Endodermal cell (in vitro differentiated cells): ENCODE data around the gene THSD7B. TPM values are rescaled to one million over a fixed set of nuclear protein-coding genes. Genes with fewer than 3 reads are reported as not detected.

Experiments used
- DNase-seq: peaks from one replicate; pipeline ENCODE4 v3.0.0-alpha.2; 2017
- H3K27ac ChIP-seq: 2 replicates; pipeline ENCODE4 v1.5.1; 2013; ENCODE audit warnings: mild to moderate bottlenecking, low read depth, low read length, moderate library complexity
- H3K27me3 ChIP-seq: 2 replicates; pipeline ENCODE4 v1.6.1; 2013; ENCODE audit warnings: mild to moderate bottlenecking, low read length, moderate library complexity; ENCODE audit not compliant: insufficient read depth, control insufficient read depth, poor library complexity, severe bottlenecking
- H3K36me3 ChIP-seq: 2 replicates; pipeline ENCODE4 v1.7.0; 2013; ENCODE audit warnings: mild to moderate bottlenecking, low read length, moderate library complexity; ENCODE audit not compliant: control insufficient read depth, insufficient read depth
- H3K4me1 ChIP-seq: one replicate; pipeline ENCODE4 v1.7.0; 2013; ENCODE audit warnings: low read length; ENCODE audit not compliant: control insufficient read depth, insufficient read depth
- H3K4me3 ChIP-seq: 2 replicates; pipeline ENCODE4 v1.5.1; 2013; ENCODE audit warnings: mild to moderate bottlenecking, low read length, moderate library complexity
- H3K9ac ChIP-seq: 2 replicates; pipeline ENCODE4 v1.6.1; 2013; ENCODE audit warnings: mild to moderate bottlenecking, low read length, moderate library complexity; ENCODE audit not compliant: poor library complexity, severe bottlenecking; ENCODE audit errors: extremely low read depth
- H3K9me3 ChIP-seq: 2 replicates; pipeline ENCODE4 v1.6.1; 2013; ENCODE audit warnings: mild to moderate bottlenecking, low read length, moderate library complexity; ENCODE audit not compliant: control insufficient read depth
- H3K27ac Mint-ChIP-seq: 2 replicates; pipeline ENCODE4 v1.8.0; 2020; ENCODE audit warnings: mixed read lengths
- H3K27me3 Mint-ChIP-seq: 2 replicates; pipeline ENCODE4 v1.8.0; 2021; ENCODE audit warnings: mild to moderate bottlenecking, mixed read lengths; ENCODE audit not compliant: insufficient read depth
- H3K36me3 Mint-ChIP-seq: 2 replicates; pipeline ENCODE4 v1.8.0; 2020; ENCODE audit warnings: low read depth, mixed read lengths
- H3K4me1 Mint-ChIP-seq: 2 replicates; pipeline ENCODE4 v1.8.0; 2020; ENCODE audit warnings: mixed read lengths
- H3K4me3 Mint-ChIP-seq: 2 replicates; pipeline ENCODE4 v1.8.0; 2020; ENCODE audit warnings: mild to moderate bottlenecking, moderate library complexity, mixed read lengths
- H3K9me3 Mint-ChIP-seq: 2 replicates; pipeline ENCODE4 v1.8.0; 2020; ENCODE audit warnings: mild to moderate bottlenecking, mixed read lengths
- WGBS, 2 experiments: methylation state at CpG; one replicate each; pipeline versions ENCODE4 v1.1.5 to v1.1.7; 2013; ENCODE audit warnings: missing lambda C conversion rate in 2 of 2, mixed read lengths in 1 of 2; ENCODE audit not compliant: insufficient coverage in 1 of 2, insufficient read length in 1 of 2; 5-methylcytosine and 5-hydroxymethylcytosine counted together
- total RNA-seq, 2 donors: library from RNA; stranded (reverse); fragmentation: NEBNext Ultra II Directional in 1 of 2; extraction: Animal tissue kit (Norgen Biotek cat#: 25700) in 1 of 2; gene quantifications; 2 replicates in 1 of 2; 3 replicates in 1 of 2; pipeline ENCODE4 v1.2.1, GENCODE V29; 2021
- TF ChIP-seq, protein P1 (sequence below): fragments of 200-600 bp; sonication (generic); conservative IDR thresholded peaks from 2 replicates; pipeline ENCODE4 v1.5.0; 2021; ENCODE audit warnings: antibody characterized with exemption, mild to moderate bottlenecking

THSD7B gene
- total RNA-seq, 2 donors from 2014 or later: 1.8 to 2.6 TPM

DNA sequence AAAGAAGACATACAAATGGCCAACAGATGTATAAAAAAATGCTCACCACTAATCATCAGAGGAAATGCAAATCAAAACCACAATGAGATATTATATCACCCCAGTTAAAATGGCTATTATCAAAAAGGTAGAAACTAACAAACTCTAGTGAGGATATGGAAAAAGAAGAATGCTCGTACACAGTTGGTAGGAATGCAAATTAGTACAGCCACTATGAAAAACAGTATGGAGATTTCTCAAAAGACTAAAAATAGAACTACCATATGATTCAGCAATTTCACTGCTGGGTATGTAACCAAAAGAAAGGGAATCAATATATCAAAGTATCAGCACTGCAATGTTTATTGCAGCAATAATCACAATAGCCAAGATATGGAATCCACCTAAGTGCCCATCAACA lies 679.6 kb downstream of the THSD7B start:
- Mint-ChIP-seq H3K36me3 (no peaks in the 10 kb centered on the region), H3K27ac (no peak overlapping the region), H3K9me3 (peaks cover 3% of the 10 kb centered on the region), H3K4me3 (no peak overlapping the region), H3K27me3 (no peaks in the 10 kb centered on the region), H3K4me1 (no peaks in the 10 kb centered on the region)
- WGBS, 2 experiments: 100% methylated on average over 1 of the region's 1 CpG; no CpG with 5 or more reads in 1 of the 2 experiments
- H3K27ac ChIP-seq: no peak overlapping the region
- H3K27me3 ChIP-seq: no peaks in the 10 kb centered on the region
- no peaks in the 10 kb centered on the region for H3K4me1 ChIP-seq
- no peak overlapping the region for H3K4me3 ChIP-seq
- no peaks in the 10 kb centered on the region for H3K36me3 ChIP-seq
- H3K9ac ChIP-seq: no peak overlapping the region
- TF ChIP-seq, protein P1, sequence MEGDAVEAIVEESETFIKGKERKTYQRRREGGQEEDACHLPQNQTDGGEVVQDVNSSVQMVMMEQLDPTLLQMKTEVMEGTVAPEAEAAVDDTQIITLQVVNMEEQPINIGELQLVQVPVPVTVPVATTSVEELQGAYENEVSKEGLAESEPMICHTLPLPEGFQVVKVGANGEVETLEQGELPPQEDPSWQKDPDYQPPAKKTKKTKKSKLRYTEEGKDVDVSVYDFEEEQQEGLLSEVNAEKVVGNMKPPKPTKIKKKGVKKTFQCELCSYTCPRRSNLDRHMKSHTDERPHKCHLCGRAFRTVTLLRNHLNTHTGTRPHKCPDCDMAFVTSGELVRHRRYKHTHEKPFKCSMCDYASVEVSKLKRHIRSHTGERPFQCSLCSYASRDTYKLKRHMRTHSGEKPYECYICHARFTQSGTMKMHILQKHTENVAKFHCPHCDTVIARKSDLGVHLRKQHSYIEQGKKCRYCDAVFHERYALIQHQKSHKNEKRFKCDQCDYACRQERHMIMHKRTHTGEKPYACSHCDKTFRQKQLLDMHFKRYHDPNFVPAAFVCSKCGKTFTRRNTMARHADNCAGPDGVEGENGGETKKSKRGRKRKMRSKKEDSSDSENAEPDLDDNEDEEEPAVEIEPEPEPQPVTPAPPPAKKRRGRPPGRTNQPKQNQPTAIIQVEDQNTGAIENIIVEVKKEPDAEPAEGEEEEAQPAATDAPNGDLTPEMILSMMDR: no peak
- H3K9me3 ChIP-seq: no peaks in the 10 kb centered on the region
- DNase-seq: no peak

DNA sequence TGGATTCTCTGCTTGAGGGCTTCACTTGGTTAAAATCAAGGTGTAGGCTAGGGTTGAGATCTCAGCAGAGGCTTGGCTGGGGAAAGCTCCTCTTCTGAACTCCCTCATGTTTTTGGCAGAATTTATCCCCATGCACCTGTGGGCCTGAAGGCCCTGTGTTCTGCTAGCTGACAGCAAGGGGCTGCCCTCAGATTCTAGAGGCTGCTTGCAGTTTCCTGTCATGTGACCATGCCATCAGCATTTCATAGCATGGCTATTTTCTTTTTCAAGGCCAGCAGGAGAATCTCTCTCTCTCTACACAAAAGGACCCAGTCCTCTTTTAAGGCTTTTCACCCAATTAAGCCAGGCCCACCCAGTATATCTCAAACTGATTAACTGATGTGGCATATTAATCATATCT lies 684.1 kb downstream of the THSD7B start:
- no peaks in the 10 kb centered on the region for H3K4me1 Mint-ChIP-seq
- Histone ChIP-seq H3K27ac (no peak overlapping the region), H3K4me3 (no peak overlapping the region), H3K9me3 (no peaks in the 10 kb centered on the region), H3K4me1 (no peaks in the 10 kb centered on the region), H3K9ac (no peak overlapping the region), H3K36me3 (no peaks in the 10 kb centered on the region), H3K27me3 (no peaks in the 10 kb centered on the region)
- no peaks in the 10 kb centered on the region for H3K36me3 Mint-ChIP-seq
- H3K9me3 Mint-ChIP-seq: peaks cover 3% of the 10 kb centered on the region
- no peak overlapping the region for H3K4me3 Mint-ChIP-seq
- no peaks in the 10 kb centered on the region for H3K27me3 Mint-ChIP-seq
- no peak overlapping the region for H3K27ac Mint-ChIP-seq
- no peak for DNase-seq
- TF ChIP-seq, protein P1: no peak

DNA sequence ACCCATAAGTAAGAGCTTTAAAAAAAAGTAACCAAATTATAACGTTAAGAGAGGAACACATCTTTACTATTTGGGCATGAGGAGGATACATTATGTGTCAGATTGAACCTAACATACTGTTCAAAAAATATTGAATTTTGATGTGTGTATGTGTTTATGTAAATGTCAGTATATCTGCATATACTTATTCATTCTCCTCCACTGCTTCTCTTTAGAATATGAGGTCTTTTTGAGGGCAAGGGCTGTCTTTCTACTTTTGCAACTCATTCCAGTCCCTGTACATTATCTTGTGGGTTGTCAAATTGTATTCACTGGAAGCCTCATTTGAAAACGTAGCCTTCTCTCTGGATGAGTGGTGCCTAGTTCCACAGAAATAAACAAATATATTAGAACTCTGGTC lies 689.5 kb downstream of the THSD7B start:
- TF ChIP-seq, protein P1: no peak
- H3K36me3 Mint-ChIP-seq: no peaks in the 10 kb centered on the region
- 90% methylated on average over 2 of the region's 2 CpGs; no CpG with 5 or more reads in 1 of the 2 experiments for WGBS, 2 experiments
- no peak overlapping the region for H3K27ac ChIP-seq
- H3K27ac Mint-ChIP-seq: no peak overlapping the region
- no peaks in the 10 kb centered on the region for H3K27me3 Mint-ChIP-seq
- no peak overlapping the region for H3K4me3 Mint-ChIP-seq
- no peaks in the 10 kb centered on the region for H3K4me1 Mint-ChIP-seq
- no peaks in the 10 kb centered on the region for H3K27me3 ChIP-seq
- H3K9me3 Mint-ChIP-seq: peaks cover 3% of the 10 kb centered on the region
- H3K36me3 ChIP-seq: no peaks in the 10 kb centered on the region
- no peak for DNase-seq
- peaks cover 11% of the 10 kb centered on the region for H3K9me3 ChIP-seq
- H3K9ac ChIP-seq: no peak overlapping the region
- H3K4me3 ChIP-seq: no peak overlapping the region
- H3K4me1 ChIP-seq: no peaks in the 10 kb centered on the region
